GM12892 (cell line): ENCODE measurements around the gene CDKN2A.

Experiments used
- POLR2A ChIP-seq: IDR thresholded peaks from 2 replicates; pipeline ENCODE4 v1.6.1; 2011; ENCODE audit warnings: low read depth, low read length, control low read depth
- POLR2AphosphoS5 ChIP-seq: IDR thresholded peaks from 2 replicates; pipeline ENCODE4 v1.6.1; 2011; ENCODE audit warnings: low read depth, low read length, control low read depth
- TAF1 ChIP-seq: IDR thresholded peaks from 2 replicates; pipeline ENCODE4 v1.6.1; 2011; ENCODE audit warnings: low read depth, mild to moderate bottlenecking, control low read depth, low read length, borderline replicate concordance

DNA sequence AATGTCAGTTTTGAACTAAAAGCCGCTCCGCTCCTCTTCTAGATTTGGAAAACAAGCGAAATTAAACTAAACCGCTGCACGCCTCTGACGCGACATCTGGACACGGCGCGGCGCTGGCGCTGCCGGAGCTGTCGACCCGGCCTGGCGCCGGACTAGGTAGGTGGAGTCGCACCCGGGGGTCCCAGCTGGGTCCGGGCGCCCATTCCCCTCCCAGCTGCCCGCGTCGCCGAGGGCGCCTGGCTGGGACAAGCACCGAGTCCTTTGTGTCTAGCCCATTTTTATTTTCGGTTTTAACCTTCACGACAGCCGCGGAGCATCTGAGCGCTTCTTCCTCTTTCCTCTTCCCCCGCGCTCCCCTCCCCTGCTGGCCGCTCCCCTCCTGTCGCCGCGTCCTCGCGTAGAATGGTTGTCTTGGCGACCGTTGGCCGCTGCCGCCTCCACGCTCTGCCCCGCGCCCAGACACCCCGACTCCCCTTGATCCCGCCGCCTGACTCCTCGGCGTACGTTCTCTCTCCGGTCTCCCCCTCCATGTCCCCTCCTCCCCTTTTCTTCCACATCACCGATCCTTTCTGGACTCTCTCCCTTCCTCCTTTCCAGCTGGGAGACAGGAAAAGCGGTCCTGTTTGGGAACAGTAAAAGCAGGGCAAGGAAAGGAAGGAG, 944 bp upstream of the CDKN2A start:
- TF ChIP-seq POLR2A (peak; percentile 69; the same call in 1 of the 2 replicates), TAF1 (no peak), POLR2AphosphoS5 (no peak)
